Neural cell (in vitro differentiated cells): ENCODE results near the gene CACNA1D.

Experiments used
- CTCF ChIP-seq: fragments of 450-650 bp; IDR thresholded peaks from 2 replicates; pipeline ENCODE4 v1.5.1; 2014; ENCODE audit warnings: antibody characterized with exemption, mild to moderate bottlenecking, moderate library complexity; ENCODE audit not compliant: poor library complexity, severe bottlenecking
- EP300 ChIP-seq: fragments of 450-650 bp; conservative IDR thresholded peaks from 2 replicates; pipeline ENCODE4 v1.6.1; 2014; ENCODE audit warnings: antibody characterized with exemption, mild to moderate bottlenecking, moderate library complexity; ENCODE audit not compliant: poor library complexity, severe bottlenecking
- EZH2 ChIP-seq: fragments of 200-600, 300-800 bp; shearing (Covaris generic), sonication (generic); IDR thresholded peaks from 2 replicates; pipeline ENCODE4 v1.6.1; 2014; ENCODE audit warnings: antibody characterized with exemption, low read length, borderline replicate concordance, mild to moderate bottlenecking; ENCODE audit not compliant: insufficient read depth, poor library complexity, severe bottlenecking
- RAD21 ChIP-seq: fragments of 450-650 bp; conservative IDR thresholded peaks from 2 replicates; pipeline ENCODE4 v1.6.1; 2014; ENCODE audit warnings: antibody characterized with exemption, mild to moderate bottlenecking, moderate library complexity
- REST ChIP-seq: IDR thresholded peaks from 2 replicates; pipeline ENCODE4 v1.6.1; 2012; ENCODE audit warnings: borderline replicate concordance
- SMC3 ChIP-seq: fragments of 450-650 bp; conservative IDR thresholded peaks from 2 replicates; pipeline ENCODE4 v1.6.1; 2014; ENCODE audit warnings: antibody characterized with exemption, mild to moderate bottlenecking, moderate library complexity; ENCODE audit not compliant: poor library complexity

- TF ChIP-seq EZH2 (no peak), SMC3 (no peak), RAD21 (no peak), CTCF (no peak), REST (no peak), EP300 (no peak)
Measured at GRCh38 chr3:53773021-53773436, 278.6 kb downstream of the CACNA1D start.
